ENCODE data around the gene EID2B. TPM values are rescaled to one million over a fixed set of nuclear protein-coding genes. Genes with fewer than 3 reads are reported as not detected.

The EID2B gene
- total RNA-seq, 1 experiment from 2014 or later: 2.2 TPM

DNA sequence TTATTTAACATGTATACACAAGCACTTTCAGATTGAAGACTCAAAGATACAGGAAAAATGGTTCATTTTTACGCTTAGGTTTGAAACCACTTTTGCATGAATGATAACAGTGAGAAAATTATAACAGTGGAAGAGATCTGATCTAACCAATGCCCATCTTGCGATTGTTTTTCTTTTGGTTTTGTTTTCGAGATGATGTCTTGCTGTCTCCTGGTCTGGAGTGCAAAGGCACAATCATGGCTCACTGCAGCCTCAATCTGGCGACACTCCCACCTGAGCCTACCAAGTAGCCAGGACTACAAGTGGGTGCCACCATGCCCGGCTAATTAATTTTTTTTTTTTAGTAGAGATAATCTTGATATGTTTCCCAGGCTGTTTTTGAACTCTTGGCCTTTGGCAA lies 17.5 kb upstream of the EID2B start:
- H4K8ac ChIP-seq (replicated peaks; ENCODE audit: insufficient read length, low read depth, low read length): no peak overlapping the region
- DNase-seq: no peak
- H2BK5ac ChIP-seq (ENCODE audit: insufficient read length, low read length): no peak overlapping the region
- no peak overlapping the region for H2AK5ac ChIP-seq (ENCODE audit: insufficient read length, low read length)
- H3K4me3 Mint-ChIP-seq: no peak overlapping the region
- no peak overlapping the region for H3K9ac ChIP-seq (ENCODE audit: extremely low read depth, insufficient read length, low read length)
- H3K27ac Mint-ChIP-seq: no peak overlapping the region
- no peak overlapping the region for H2BK12ac ChIP-seq (ENCODE audit: insufficient read length, low read depth, low read length)
- no peak overlapping the region for H4K5ac ChIP-seq (ENCODE audit: insufficient read length, low read depth, low read length)
- no peak overlapping the region for H3K27ac ChIP-seq (ENCODE audit: insufficient read length, low read depth, low read length)
- H3K4me2 ChIP-seq (ENCODE audit: insufficient read depth, insufficient read length, low read length): no peak overlapping the region
- no peak overlapping the region for H4K91ac ChIP-seq (ENCODE audit: insufficient read length, low read depth, low read length)
- H3K9me3 ChIP-seq (ENCODE audit: control insufficient read depth, low read depth, low read length): no peaks in the 10 kb centered on the region
- no peak overlapping the region for H3T11ph ChIP-seq (ENCODE audit: low read length)
- H3K56ac ChIP-seq (ENCODE audit: insufficient read length, low read depth, low read length): no peak overlapping the region
- H3K4ac ChIP-seq (ENCODE audit: low read depth, low read length): no peak overlapping the region
- no CpG with 5 or more reads among the region's 5 CpGs for WGBS (ENCODE audit: extremely low coverage, insufficient read length, low lambda C conversion rate)
- H3K23ac ChIP-seq (ENCODE audit: insufficient read length, low read depth, low read length): no peak overlapping the region
- peak overlapping the region; percentile 26 for H2BK20ac ChIP-seq (ENCODE audit: low read depth, low read length, poor library complexity, severe bottlenecking)
- TF ChIP-seq, protein P1, sequence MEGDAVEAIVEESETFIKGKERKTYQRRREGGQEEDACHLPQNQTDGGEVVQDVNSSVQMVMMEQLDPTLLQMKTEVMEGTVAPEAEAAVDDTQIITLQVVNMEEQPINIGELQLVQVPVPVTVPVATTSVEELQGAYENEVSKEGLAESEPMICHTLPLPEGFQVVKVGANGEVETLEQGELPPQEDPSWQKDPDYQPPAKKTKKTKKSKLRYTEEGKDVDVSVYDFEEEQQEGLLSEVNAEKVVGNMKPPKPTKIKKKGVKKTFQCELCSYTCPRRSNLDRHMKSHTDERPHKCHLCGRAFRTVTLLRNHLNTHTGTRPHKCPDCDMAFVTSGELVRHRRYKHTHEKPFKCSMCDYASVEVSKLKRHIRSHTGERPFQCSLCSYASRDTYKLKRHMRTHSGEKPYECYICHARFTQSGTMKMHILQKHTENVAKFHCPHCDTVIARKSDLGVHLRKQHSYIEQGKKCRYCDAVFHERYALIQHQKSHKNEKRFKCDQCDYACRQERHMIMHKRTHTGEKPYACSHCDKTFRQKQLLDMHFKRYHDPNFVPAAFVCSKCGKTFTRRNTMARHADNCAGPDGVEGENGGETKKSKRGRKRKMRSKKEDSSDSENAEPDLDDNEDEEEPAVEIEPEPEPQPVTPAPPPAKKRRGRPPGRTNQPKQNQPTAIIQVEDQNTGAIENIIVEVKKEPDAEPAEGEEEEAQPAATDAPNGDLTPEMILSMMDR (conservative IDR thresholded peaks at IDR 0.05): no peak
- H3K14ac ChIP-seq (ENCODE audit: insufficient read depth, low read length): no peak overlapping the region
- H3K4me1 ChIP-seq (ENCODE audit: insufficient read depth, low read length): no peaks in the 10 kb centered on the region
- H3K27me3 Mint-ChIP-seq (ENCODE audit: low read depth): peaks cover 4% of the 10 kb centered on the region
- no peaks in the 10 kb centered on the region for H4K20me1 ChIP-seq (ENCODE audit: control insufficient read depth, insufficient read depth, insufficient read length)
- H2BK15ac ChIP-seq (ENCODE audit: low read depth, low read length): no peak overlapping the region
- no peaks in the 10 kb centered on the region for H3K79me1 ChIP-seq (ENCODE audit: insufficient read depth, low read depth, low read length, poor library complexity, severe bottlenecking)
- H3K23me2 ChIP-seq (ENCODE audit: insufficient read length, low read depth, low read length, poor library complexity, severe bottlenecking): no peaks in the 10 kb centered on the region
- H3K18ac ChIP-seq (ENCODE audit: insufficient read length, low read depth, low read length): no peak overlapping the region
- no peak overlapping the region for H2BK120ac ChIP-seq (ENCODE audit: low read depth, low read length, poor library complexity, severe bottlenecking)
- no peaks in the 10 kb centered on the region for H3K79me2 ChIP-seq (ENCODE audit: insufficient read depth, low read length)
- H3K9me3 Mint-ChIP-seq: no peaks in the 10 kb centered on the region
- no peaks in the 10 kb centered on the region for H3K36me3 Mint-ChIP-seq (ENCODE audit: insufficient read depth in 1 of 3, low read depth in 3 of 3)
- H3K27me3 ChIP-seq (ENCODE audit: insufficient read depth, low read length): no peaks in the 10 kb centered on the region
- H3K4me1 Mint-ChIP-seq: 0 out of 4 replicates have a peak, but pooled peaks cover 0 to 3% of the 10 kb centered on the region in 2 experiments
- no peak overlapping the region for H2AFZ ChIP-seq (ENCODE audit: low read length)
